Activated T-helper 1 cell treated with anti-CD3 and anti-CD28 coated beads, Interleukin-2, amount 50 U/mL, for 16 hours (primary cell): ENCODE results near the gene TOP1.

Experiments
- DNase-seq, 2 donors: peaks; one replicate each; pipeline ENCODE4 v3.0.0-alpha.2; 2020; ENCODE audit warnings: low read depth in 1 of 2, low spot score in 1 of 2

TOP1 gene

GRCh38 chr20:41057999-41058673 lies 29.5 kb downstream of the TOP1 start:
- DNase-seq = no peak

- no peak for DNase-seq
Observed at GRCh38 chr20:41058674-41059635, 30.3 kb downstream of the TOP1 start.

- DNase-seq = no peak
Observed at GRCh38 chr20:41061155-41061554, 32.5 kb downstream of the TOP1 start.

DNA sequence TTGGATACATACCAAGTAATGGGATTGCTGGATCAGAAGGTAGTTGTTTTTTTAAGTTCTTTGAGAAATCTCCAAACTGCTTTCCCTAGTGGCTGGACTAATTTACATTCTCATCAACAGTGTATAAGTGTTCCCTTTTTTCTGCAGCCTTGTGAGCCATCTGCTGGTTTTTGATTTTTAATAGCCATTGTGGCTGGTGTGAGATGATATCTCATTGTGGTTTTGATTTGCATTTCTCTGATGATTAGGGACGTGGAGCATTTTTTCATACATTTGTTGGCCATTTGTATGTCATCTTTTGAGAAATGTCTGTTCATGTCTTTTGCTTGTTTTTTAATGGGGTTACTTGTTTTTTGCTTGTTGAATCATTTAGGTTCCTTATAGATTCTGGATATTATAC lies 34.8 kb downstream of the TOP1 start:
- no peak for DNase-seq

GRCh38 chr20:41064377-41064776 lies 35.8 kb downstream of the TOP1 start:
- no peak for DNase-seq

DNA sequence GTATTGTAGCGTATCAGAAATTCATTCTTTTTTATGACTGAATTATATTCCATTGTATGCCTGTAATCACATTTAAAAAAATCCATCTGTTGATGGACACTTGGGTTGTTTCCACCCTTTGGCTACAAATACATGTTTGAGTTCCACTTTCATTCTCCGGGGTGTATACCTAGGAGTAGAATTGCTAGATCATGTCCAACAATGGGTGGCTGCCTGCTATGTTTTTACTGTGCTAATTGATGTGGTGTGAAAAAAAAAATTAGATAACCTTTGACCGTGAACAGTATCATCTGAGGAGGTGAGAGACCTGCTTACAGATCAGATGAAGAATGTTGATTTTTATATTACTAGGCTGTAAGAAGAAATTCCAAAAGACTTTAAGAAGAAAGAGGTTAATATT lies 37.1 kb downstream of the TOP1 start:
- DNase-seq = no peak

GRCh38 chr20:41068806-41069205 lies 40.2 kb downstream of the TOP1 start:
- no peak for DNase-seq

- DNase-seq = no peak
Observed at GRCh38 chr20:41072190-41072863, 43.7 kb downstream of the TOP1 start.

DNA sequence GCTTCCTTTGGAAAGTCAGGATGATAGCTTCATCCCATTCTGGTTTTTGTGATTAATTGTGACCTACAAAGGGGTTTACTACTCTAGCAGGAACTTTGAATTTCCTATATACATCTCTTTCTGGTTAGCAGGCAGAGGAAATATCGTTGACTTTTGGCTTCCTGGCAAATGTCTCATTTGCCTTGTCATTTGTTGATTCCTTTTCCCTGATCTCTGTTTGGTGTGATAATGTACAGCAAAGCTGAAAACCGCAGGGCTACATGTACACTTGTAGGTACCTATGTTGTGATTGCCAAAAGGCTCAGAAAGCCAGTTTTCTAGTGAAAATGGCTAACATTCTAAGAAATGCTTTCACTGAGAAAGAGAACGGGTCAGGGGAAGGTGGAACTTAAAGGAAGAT lies 44.3 kb downstream of the TOP1 start:
- DNase-seq = no peak

GRCh38 chr20:41074441-41074840 lies 45.8 kb downstream of the TOP1 start:
- no peak for DNase-seq

DNA sequence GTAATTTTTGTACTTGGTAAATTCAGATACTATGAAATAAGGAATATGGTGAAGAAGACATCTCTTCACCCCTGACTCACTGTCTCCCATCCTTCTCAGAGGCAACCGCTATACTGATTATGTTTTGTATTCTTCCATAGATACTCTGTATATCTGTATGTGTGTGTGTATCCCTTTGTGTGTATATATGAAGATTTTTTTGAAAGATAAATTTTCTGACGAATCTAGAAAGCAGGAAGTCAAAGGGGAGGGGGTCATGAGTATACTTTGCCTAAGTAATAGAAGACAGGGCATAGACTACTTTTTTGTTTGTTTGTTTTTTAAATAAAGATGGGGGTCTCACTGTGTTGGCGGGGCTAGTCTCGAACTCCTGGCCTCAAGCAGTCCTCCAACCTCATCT lies 48.2 kb downstream of the TOP1 start:
- DNase-seq = no peak

DNA sequence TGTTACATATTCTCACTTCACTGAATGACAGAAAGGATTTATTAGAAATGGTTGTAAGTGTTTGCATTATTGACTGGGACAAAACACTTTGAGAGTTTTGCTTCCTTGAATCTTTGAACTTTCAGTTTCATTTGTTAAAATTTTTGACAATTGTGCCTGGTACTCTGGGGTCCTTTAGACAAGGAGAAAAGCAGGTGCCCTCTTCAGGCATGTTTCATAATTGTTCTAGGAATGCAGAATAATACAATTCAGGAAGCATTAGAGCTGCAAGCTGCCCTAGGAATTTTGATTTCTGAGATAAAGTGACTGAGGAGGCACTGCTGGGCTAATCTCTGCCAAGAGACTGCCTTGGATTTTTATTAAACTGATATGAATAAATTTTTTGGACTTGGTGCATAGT lies 49.7 kb downstream of the TOP1 start:
- DNase-seq = no peak

- no peak for DNase-seq
Observed at GRCh38 chr20:41079066-41079465, 50.4 kb downstream of the TOP1 start.

GRCh38 chr20:41080866-41081265 lies 52.2 kb downstream of the TOP1 start:
- no peak for DNase-seq

DNA sequence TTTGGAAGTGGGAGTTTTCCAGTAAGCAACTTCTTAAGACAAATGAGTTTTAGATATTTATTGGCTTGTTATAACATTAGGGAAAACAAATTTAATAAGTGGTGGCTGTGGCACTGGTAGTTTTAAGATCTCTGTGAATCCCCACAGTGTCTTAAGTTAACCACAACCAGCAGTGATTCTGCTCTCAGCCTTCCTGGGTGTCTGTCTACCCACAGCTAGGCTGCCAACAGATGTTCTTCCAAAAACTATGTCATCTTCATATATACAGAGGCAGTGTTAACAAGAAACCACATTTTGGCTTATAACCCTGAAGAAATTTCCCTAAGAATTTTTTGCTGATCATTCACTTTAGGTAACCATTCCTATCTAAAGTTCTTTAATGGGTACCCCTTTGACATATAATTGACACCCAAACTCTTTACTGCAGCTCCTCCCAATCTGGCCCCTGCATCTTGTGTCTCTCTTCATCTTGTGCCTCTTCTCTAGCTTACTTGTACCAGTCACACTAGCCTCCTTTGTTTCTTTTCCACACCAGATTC lies 52.7 kb downstream of the TOP1 start:
- no peak for DNase-seq

GRCh38 chr20:41082306-41082705 lies 53.7 kb downstream of the TOP1 start:
- DNase-seq = no peak

GRCh38 chr20:41085606-41086005 lies 57.0 kb downstream of the TOP1 start:
- DNase-seq = no peak

DNA sequence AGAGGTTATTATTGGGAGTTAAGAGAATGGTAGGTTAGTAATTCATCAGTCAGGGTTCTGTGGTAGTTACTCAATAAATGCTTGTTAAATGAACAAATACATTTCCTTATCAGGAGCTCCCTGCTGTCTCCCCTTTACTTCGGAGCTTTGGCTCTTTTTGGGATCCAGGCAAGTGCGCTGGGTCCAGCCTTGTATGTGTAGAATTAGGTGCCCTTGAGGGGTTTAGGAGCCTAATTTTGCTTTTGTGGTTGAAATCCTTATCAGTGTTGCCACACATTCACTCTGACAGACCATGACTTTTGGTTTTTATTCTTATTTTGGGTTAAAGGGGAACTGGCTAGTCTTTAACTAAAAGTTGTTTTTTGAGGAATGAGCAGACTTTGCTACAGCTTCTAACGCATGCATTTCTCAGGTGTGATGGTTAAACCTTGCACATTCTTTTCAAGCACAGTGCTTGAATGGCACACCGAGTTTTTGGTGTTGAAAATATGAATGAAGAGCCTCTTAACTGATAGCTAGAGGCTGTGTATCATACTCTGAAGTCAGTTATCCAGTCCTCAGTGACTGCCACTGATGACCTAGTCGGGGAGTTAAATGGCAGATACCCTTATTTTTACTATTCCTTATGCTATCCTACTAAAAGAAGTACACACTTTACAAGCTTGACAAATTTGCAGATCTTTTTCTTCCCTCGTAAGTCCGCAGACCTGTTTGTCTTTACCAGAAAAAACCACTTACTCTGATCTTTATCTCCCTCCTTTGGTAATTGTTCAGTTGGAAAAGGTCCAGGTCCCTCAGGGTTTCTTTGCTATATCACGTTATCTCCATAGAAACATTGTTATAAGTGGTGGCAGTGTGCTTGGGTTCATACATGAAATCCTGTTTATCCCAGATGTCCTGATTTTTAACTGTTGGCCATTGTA lies 58.0 kb downstream of the TOP1 start:
- no peak for DNase-seq

DNA sequence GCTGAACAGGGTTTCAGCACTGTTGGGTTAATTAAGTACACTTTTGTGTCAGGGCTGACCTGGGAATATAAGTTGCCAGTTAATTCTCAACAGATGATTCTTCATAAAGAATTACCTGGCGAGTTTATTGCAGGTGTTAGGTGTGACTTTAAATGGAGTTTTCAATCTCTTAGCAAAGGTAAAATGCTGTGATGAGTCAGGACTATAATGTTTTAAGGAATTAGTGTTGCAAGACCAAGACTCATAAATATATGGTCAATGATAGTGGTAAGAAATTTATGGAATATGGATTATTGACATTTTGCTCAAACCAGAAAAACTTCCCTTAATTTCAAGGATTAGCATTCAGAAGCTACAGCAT lies 58.7 kb downstream of the TOP1 start:
- no peak for DNase-seq

- no peak for DNase-seq
Observed at GRCh38 chr20:41087777-41088176, 59.2 kb downstream of the TOP1 start.

DNA sequence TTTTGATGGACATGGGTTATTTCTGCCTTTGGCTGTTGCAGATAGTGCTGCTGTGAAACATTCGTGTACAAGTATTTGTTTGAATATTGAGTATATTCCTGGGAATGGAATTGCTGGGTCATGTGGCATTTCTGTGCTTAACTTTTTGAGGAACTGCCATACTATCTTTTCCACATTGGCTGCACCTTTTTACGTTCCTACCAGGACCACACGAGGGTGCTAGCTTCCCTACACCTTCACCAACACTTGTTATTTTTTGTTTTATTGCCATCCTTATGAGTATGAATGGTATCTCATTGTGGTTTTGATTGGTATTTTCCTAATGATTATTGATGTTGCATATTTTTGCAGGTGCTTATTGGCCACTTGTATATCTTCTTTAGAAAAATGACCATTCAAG lies 60.9 kb downstream of the TOP1 start:
- no peak for DNase-seq
